Activated naive CD4-positive, alpha-beta T cell treated with anti-CD3 and anti-CD28 coated beads, Interleukin-2, amount 50 U/mL, for 72 hours (primary cell): ENCODE measurements around the gene LCA5L. TPM values are rescaled to one million over a fixed set of nuclear protein-coding genes. Genes with fewer than 3 reads are reported as not detected.
"Not testable (repeated sequence)": the region's sequence is repeated elsewhere in the genome, so short reads cannot be mapped to it uniquely, and the experiment has no call there.

Experiments
- ATAC-seq, 2 donors: fragments of 150-1000 bp; cut with Tn5 transposase; 2 replicates each; pipeline ENCODE4 v1.10.0; 2021; ENCODE audit warnings: mild to moderate bottlenecking in 2 of 2, moderate library complexity in 2 of 2
- DNase-seq, 2 donors: peaks; one replicate each; pipeline ENCODE4 v3.0.0; 2021 to 2022; ENCODE audit warnings: low spot score in 2 of 2
- H3K27ac Mint-ChIP-seq, 2 donors: one replicate each; pipeline ENCODE4 v1.8.0; 2022; ENCODE audit warnings: mild to moderate bottlenecking in 2 of 2, mixed read lengths in 2 of 2
- H3K36me3 Mint-ChIP-seq, 2 donors: one replicate each; pipeline ENCODE4 v1.8.0; 2022; ENCODE audit warnings: mixed read lengths in 2 of 2
- H3K9me3 Mint-ChIP-seq, 2 donors: one replicate each; pipeline ENCODE4 v1.8.0; 2022; ENCODE audit warnings: mixed read lengths in 2 of 2
- total RNA-seq, 2 donors: library from RNA; stranded (reverse); gene quantifications; one replicate each; pipeline ENCODE4 v1.2.3, GENCODE V29; 2022

Gene LCA5L
- total RNA-seq, 2 donors from 2014 or later = not detected

DNA sequence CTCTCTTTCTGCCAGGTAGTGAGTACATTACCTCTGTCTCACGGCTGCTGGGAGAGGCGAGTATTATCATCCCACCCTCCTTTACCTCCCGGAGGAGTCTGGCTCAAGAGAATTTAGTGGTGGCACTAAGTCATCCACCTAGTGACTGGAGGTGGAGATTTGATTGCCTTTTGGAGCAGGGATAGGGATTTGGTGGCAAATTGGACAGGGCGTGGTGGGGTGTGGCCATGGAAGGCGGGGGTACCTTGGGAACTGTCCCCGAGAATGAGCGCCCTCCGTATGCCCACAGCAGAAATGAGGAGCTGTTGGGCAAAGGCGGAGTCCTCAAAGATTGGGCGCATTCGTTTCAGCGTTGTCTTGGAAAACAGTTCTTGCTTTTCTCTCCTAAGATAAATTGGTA, 64.6 kb downstream of the LCA5L start:
- Mint-ChIP-seq H3K27ac (peak overlapping the region; percentile 97 to 98), H3K36me3 (no peaks in the 10 kb centered on the region), H3K9me3 (no peaks in the 10 kb centered on the region)
- no peak for ATAC-seq
- no peak for DNase-seq

DNA sequence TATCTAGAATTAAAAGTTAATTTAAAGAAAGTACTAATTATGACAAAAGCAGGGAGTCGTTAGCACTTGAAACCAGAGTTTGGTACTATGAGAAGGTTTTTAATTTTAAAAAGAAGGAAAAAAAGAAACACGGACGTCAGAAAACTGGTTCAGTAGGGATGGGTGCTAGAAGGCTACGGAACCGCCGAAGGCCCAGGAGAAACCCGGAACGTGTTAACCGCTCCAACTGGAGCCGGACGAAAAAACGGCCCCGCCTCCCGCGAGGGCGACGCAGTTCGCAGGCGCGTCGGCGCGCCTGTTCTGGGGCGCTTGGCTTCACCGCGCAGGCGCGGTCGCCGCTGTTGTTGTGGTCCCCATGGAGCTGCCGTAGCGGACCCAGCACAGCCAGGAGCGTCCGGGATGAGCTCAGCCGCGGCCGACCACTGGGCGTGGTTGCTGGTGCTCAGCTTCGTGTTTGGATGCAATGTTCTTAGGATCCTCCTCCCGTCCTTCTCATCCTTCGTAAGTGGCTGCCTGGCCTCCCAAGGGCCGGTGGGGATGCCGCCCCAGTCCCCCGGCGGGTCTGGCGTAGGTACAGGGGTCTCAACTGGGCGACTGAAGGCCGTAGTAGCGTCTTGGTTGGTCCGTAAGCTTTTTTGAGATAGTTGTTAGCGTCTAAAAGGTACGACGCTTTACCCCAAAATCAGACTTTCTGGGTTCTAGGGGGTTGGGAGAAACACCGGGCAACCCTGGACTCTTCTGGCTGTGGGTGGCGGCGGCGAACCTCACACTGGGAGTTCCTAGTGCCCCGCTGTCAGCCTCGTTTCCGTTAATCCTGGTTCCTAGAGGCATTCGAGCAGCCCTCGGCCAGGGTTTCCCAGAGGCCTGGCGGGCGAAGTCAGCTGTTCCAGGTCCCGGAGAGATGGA, 65.3 kb downstream of the LCA5L start:
- DNase-seq (peak; percentile 89 to 96), ATAC-seq (peak; percentile 98 to 99)
- Mint-ChIP-seq H3K27ac (peak overlapping the region; percentile 97 to 98), H3K9me3 (no peaks in the 10 kb centered on the region), H3K36me3 (no peaks in the 10 kb centered on the region)

DNA sequence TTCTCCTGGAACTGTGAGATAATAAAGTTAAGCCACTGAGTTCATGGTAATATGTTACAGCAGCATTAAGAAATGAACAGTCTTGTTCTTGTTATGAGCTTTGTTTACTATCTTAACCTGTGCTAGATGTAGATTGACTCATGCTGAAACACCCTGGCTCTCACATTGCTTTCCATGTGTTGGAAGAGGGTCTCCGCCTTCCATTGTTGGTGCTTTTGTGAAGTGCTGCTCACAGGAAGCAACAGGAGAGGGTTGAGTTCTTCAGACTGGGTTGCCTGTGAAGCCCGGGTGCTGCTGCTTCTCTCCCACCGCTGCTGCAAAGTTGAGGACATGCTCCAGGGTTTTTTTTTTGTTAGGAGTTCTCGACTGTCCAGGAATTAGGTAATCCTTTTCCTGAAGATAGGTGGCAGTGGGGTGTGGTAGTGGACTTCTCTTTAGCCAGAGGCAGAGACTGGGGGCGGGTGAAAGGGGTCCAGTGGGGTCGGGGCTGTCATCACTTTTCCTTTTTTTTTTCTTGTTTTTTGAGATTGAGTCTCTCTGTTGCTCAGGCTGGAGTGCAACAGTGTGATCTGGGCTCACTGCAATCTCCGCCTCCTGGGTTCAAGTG, 68.0 kb downstream of the LCA5L start:
- Mint-ChIP-seq H3K27ac (peak overlapping the region in 1 of 2 donors; percentile 13), H3K36me3 (no peaks in the 10 kb centered on the region), H3K9me3 (no peaks in the 10 kb centered on the region)
- peak in 1 of 2 donors; percentile 23 for ATAC-seq
- DNase-seq = no peak

DNA sequence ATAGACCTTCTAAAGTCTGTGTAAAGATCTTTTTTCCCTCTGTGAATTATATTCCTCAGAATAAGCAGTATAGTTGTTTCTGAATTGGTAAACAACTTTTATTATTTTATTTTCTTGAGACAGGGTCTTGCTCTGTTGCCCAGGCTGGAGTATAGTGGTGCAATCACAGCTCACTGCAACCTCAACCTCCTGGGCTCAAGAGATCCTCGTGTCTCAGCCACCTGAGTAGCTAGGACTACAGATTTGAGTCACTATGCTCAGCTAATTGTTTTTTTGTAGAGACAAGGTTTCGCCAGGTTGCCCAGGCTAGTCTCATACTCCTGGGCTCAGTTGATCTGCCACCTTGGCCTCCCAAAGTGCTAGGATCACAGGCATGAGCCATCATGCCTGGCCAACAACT, 70.1 kb downstream of the LCA5L start:
- ATAC-seq = no peak
- Mint-ChIP-seq H3K27ac (no peak overlapping the region), H3K36me3 (no peaks in the 10 kb centered on the region), H3K9me3 (no peaks in the 10 kb centered on the region)
- no peak for DNase-seq

DNA sequence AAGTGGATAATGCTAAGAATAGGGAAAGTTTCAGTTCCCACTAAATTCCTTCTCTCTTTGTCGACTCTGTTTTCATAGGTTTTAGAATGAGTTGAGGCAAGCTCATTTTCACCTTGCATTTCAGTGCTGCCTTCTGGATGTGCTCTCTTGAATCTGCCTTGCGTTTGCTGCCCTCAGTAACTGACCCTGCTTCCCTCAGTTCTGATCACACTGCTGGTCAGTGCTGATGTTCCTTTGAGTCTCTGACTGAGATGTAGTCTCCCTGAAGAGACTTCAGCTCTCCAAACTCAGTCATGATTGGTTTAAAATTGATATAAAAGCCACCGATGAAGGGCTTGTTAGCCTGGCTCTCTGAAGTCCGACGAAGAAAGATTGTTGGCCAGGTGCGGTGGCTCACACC, 71.5 kb downstream of the LCA5L start:
- ATAC-seq (no peak), DNase-seq (no peak)
- Mint-ChIP-seq H3K27ac (no peak overlapping the region), H3K36me3 (no peaks in the 10 kb centered on the region), H3K9me3 (no peaks in the 10 kb centered on the region)

DNA sequence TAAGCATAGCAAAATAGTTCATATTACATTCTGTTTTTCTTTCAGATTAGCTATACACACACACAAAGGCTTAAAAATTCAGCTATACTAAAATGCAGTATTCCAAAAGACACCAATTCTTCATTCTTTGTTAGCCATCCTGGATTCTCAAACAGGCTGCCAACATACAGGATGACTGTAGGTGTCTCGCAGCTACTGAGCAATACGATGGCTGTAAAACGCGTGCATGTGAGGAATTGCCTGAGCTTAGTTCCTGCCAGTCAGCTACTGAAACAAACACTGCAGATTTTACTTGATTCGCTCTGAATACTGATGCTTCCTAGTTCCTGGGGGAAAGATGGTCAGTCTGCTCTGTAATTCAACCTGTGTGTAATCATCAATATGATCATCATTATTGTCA, 71.9 kb downstream of the LCA5L start:
- Mint-ChIP-seq H3K27ac (no peak overlapping the region), H3K9me3 (no peaks in the 10 kb centered on the region), H3K36me3 (no peaks in the 10 kb centered on the region)
- DNase-seq (no peak), ATAC-seq (no peak)

DNA sequence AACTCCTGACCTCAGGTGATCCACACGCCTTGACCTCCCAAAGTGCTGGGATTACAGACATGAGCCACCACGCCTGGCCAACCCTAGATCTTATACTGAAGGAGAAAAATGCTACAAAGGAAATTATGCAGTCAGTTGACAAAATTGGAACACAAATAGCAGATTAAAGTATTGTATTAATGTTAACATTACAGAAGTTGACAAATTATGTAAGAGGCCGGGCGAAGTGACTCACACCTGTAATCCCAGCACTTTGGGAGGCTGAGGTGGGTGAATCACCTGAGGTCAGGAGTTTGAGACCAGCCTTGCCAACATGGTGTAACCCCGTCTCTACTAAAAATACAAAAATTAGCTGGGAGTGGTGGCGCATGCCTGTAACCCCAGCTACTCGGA, 75.7 kb downstream of the LCA5L start:
- not testable (repeated sequence) for H3K36me3 Mint-ChIP-seq, H3K9me3 Mint-ChIP-seq, H3K27ac Mint-ChIP-seq, ATAC-seq, DNase-seq

DNA sequence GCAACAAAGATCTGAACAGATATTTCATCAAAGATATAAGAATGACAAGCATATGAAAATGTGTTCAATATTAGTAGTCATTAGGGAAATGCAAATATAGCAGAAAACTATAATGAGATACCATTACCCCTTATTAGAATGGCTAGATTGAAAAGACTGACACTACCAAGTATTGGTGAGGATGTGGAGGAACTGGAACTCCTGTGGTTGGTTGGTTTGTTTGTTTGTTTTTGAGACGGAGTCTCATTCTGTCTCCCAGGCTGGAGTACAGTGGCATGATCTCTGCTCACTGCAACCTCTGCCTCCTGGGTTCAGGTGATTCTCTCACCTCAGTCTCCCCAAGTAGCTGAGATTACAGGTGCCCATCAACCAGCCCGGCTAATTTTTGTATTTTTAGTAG, 77.8 kb downstream of the LCA5L start:
- ATAC-seq = no peak
- Mint-ChIP-seq H3K9me3 (no peaks in the 10 kb centered on the region), H3K36me3 (no peaks in the 10 kb centered on the region), H3K27ac (no peak overlapping the region)
- DNase-seq = no peak

DNA sequence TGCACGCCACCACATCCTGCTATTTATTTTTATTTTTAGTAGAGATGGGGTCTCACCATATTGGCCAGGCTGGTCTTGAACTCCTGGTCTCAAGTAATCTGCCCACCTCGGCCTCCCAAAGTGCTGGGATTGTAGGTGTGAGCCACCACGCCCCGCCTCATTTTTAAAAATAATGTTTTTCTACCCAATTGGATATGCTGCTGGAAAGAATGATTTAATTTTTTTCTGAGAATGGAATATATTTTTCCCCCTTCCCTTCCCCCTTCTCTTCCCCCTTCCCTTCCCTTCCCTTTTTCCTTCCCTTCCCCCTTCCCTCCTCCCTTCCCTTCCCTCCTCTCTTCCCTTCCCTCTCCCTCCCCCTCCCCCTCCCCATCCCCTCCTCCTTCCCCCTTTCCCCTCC, 79.0 kb downstream of the LCA5L start:
- DNase-seq (no peak), ATAC-seq (no peak)
- Mint-ChIP-seq H3K36me3 (no peaks in the 10 kb centered on the region), H3K9me3 (no peaks in the 10 kb centered on the region), H3K27ac (no peak overlapping the region)

DNA sequence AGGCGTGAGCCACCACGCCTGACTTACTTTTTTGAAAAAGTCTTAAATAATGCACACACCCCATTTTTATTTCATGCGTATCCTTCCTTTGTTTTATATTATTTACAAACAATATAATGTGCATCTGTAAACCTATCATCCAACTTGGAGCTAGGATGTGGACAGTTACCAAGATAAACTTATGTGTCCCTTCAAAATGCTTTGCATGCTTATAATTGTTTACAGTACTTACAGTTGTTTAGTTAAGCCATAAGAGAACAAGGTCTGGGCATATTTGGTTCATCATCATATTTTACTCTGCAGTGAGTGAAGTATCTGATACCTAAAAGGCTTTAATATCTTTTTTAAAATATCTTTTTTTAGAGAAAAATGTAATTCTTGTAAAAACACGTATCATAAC, 80.6 kb downstream of the LCA5L start:
- DNase-seq = no peak
- ATAC-seq = no peak
- Mint-ChIP-seq H3K27ac (no peak overlapping the region), H3K36me3 (no peaks in the 10 kb centered on the region), H3K9me3 (no peaks in the 10 kb centered on the region)

DNA sequence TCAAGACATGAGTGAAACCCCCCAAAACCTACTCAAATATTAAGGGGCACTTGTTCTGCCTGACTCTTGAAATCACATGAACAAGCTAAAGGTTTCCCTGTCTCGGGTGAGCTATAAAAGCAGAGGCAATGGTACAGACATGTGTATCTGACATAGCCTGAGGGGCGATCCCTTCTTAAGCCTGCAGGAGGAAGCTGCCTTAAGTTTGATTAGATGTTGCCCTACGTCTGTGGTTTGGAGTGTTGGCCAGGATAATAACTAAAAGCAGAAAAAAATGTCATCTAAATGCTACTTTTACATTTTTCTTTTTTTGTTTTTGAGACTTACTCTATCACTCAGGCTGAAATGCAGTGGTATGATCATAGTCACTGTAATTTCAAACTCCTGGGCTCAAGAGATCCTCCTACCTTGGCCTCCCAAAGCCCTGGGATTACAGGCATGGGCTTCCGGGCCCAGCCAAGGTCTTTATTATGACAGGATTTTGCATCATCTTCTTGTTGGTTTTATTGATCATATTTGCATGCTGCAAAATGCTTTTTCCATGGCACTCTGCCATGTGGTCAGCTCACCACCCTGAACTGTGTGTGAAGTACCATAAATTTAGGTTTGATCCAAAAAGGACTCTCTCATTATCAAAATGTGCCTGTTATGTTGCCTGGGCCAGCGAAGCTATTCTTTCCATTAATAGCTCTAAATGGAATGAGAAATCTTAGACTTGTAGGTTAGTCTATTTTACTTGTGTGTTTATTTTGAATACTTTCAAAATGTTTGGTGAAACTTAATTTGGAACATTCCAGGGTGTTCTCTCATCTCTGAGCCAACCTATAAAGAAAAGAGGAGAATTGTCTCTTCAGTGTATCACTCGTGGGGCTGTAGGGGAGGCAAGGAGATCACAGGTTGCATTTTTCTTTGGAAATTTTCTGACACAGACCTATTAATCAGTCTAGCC, 81.7 kb downstream of the LCA5L start:
- DNase-seq = no peak
- H3K9me3 Mint-ChIP-seq = no peaks in the 10 kb centered on the region
- H3K27ac Mint-ChIP-seq = no peak overlapping the region
- H3K36me3 Mint-ChIP-seq = no peaks in the 10 kb centered on the region
- ATAC-seq = no peak

DNA sequence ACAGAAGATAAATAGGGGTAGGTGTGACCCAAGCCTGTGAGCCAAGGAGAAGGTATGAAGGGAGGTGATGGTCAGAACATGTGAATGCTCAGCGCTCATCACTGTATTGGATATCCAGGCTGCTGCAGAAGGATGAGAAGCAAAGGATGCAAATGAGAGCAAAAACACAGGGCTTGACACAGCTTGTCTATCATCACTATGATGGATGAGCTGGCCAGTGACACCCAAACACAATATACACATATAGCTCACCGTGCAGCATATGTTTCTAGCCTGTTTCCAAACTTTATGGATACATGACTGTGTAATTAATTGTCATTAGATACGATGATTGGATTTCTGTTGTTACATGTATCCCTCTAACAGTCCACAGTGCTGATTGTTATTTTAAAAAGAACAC, 82.8 kb downstream of the LCA5L start:
- no peak overlapping the region for H3K27ac Mint-ChIP-seq
- ATAC-seq = no peak
- DNase-seq = no peak

DNA sequence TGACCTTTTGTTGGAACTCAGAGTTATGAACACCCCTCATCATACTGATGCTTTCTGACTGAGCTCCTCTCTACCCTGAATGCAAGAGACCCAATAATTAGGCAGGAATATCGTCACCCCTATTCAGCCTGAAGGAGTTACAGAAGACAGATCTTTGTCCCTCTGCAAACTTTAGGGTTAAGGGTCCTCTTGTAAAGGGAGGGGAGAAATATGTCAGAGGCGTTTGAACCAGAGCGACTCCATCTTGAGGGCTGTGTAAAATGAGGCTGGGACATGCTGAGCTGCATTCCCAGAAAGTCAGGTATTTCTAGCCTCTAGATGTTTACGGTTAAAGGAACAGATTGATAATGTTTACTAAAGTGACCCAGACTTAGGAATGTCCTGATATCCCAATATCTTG, 86.2 kb downstream of the LCA5L start:
- Mint-ChIP-seq H3K27ac (no peak overlapping the region), H3K36me3 (no peaks in the 10 kb centered on the region), H3K9me3 (no peaks in the 10 kb centered on the region)
- ATAC-seq (no peak), DNase-seq (no peak)

More for the DNA sequence above, 82.8 kb downstream of the LCA5L start:
- no peaks in the 10 kb centered on the region for H3K9me3 Mint-ChIP-seq
- H3K36me3 Mint-ChIP-seq = no peaks in the 10 kb centered on the region

Other genes starting within 250 kb of the LCA5L start
- gene BRWD1, start 132.1 kb downstream of the LCA5L start, total RNA-seq = 10 to 100 TPM; 29.3 to 46.7 TPM
- gene HMGN1, start 96.7 kb downstream of the LCA5L start, total RNA-seq = 100 to 1,000 TPM; 402 to 437 TPM
- gene SH3BGR, start 6.2 kb upstream of the LCA5L start, total RNA-seq = 1 to 10 TPM; 3.1 to 3.2 TPM
- under 1 TPM; 0.02 TPM for gene B3GALT5, start 167.2 kb upstream of the LCA5L start, total RNA-seq